Activated CD4-positive, alpha-beta T cell treated with anti-CD3 and anti-CD28 coated beads, Interleukin-2, amount 50 U/mL, for 48 hours (primary cell): ENCODE results near the gene FBXL2.
"Not testable (repeated sequence)": the region's sequence is repeated elsewhere in the genome, so short reads cannot be mapped to it uniquely, and the experiment has no call there.

Source experiments
- DNase-seq, 2 experiments: peaks; one replicate each; pipeline ENCODE4 v3.0.0-alpha.2; 2020

Gene FBXL2

GRCh38 chr3:33317963-33318709 lies 40.9 kb downstream of the FBXL2 start:
- no peak for DNase-seq

DNA sequence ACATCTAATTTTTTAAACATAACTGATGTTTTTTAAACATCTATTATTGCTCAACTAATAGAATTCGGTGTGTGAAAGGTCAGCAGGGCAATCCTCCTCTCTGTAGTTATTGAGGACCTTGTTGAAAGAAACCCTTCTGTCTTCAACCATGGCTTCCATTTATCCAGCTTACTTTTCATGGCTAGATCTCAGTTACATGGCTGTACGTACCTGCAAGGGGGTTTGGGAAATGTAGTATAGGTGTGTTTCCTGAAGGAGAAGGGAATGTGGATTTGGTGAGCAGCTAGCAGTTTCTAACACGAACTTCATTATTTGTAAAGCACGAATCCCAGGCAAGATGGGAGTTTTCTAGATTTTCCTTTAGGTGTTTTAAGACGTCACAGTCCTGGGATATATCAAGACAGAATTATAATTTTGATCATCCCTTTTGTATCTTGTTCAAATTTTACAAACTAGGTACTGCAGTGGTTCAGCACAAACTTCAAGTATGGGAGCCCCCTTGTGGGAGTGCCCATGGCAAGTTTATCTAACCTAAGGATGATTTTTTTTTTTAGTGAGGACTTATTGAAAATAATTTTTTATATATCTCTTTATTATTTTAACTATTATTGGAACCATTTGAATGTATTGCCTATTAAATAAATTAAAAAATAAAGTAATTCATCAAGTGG lies 41.6 kb downstream of the FBXL2 start:
- no peak for DNase-seq

- DNase-seq = no peak
These were observed 45.2 kb downstream of the FBXL2 start for GRCh38 chr3:33322412-33322811.

DNA sequence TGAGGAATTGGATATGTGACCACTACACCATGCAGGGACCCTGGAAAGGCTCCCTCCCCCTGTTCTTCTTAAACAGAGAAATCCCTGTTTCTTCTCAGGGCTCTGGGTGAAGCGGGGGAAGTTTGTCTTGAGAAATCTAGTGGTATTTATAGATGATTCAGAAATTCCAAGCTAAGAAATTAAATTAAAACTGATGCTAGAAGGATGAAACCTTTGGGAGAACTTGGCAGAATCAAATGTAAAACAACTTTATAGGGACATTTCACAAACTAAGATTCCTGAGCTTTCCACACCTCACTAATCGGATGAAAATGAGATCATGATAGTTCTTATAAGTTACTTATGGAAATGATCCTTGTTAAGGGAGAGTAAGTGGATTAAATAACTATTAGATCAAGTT lies 54.2 kb downstream of the FBXL2 start:
- no peak for DNase-seq

DNA sequence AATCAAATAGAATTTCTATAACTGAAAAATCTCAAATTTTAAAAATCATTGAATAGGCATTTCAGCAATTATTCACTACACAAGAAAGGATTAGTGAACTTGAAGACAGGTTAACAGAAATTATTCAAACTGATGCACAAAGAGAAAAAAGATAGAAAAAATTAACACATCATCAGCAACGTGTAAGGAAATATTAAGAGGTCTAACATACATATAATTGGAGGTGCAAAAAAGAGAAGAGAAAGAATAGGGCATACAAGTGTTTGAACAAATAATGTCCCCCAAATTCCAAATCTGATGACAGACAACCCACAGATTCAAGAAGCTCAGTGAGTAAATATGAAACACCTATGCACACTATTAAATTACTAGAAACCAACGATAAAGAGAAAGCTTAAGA lies 57.1 kb downstream of the FBXL2 start:
- DNase-seq = no peak

DNA sequence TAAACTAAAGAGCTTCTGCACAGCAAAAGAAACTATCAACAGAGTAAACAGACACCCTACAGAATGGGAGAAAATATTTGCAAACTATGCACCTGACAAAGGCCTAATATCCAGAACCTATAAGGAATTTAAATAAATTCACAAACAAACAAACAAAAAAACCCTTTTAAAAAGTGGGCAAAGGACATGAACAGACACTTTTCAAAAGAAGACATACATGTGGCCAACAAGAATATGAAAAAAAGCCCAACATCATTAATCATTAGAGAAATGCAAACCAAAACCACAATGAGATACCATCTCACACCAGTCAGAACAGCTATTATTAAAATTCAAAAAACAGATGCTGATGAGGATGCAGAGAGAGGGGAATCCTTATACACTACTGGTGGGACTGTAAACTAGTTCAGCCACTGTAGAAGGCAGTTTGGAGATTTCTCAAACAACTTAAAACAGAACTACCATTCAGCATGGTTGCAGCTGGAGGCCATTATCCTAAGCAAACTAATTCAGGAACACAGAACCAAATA lies 61.8 kb downstream of the FBXL2 start:
- DNase-seq = not testable (repeated sequence)

DNA sequence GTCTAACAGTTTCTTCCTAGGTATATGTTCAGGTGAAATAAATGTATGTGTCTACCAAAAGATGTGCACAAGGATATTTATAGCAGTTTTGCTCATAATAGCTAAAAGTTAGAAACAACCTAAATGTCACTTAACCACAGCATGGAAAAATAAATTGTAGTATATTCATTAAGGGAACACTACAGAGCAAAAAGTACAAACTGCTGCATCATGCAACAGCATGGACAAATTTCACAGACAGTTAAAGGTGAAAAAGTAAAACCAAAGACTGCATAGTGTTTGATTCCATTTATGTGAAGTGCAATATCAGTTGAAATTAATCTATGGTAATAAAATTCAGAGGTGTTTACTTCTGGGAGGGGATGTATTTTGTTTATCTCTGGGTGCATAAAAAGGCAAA lies 62.5 kb downstream of the FBXL2 start:
- DNase-seq = no peak

DNA sequence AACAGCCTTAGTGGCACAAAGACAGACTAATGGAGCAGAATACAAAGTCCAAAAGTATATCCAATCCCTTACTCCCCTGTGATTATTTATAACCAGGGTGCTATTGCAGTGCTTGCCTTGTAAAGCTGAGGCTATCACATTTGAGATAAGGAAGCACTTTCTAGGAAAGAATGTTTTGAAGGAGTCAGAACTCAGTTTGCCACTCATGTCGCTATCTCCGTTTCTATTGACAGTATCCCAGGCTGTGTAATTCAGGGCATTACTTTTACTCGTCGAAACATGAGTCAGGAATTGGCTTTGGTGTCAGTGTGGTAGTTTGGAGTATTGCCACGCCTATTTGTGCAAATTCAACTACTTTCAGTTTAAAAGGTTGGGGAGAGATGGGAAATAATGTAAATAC lies 78.4 kb downstream of the FBXL2 start:
- DNase-seq = no peak

DNA sequence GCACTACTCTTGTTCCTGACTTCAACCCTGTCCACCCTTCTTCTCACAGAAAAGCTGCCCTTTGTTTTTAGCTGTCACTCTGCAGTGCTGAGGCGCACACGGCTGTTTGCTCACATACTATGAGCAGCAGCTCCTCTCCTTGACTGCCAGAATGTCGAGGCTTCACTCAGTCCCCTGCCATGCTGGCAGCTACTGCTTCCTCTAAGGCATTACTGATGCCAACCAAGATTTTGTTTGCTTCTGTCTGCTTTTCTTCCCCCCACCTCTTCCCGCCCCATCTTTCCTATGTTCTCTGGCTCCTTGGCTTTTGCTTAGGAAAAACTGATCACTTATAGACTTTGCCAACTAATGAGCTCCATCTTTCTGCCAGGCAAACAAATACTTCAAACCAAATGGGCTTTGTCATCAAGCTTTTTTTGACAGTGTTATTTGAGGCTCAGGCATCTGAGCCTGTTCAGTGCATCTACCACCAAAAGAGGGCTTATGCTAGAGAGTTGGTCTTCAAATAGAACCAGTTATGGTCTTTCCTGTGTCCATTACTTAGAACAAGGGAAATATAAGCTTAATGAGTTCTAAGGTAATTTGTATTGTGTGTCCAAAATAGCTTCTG lies 81.0 kb downstream of the FBXL2 start:
- no peak for DNase-seq

DNA sequence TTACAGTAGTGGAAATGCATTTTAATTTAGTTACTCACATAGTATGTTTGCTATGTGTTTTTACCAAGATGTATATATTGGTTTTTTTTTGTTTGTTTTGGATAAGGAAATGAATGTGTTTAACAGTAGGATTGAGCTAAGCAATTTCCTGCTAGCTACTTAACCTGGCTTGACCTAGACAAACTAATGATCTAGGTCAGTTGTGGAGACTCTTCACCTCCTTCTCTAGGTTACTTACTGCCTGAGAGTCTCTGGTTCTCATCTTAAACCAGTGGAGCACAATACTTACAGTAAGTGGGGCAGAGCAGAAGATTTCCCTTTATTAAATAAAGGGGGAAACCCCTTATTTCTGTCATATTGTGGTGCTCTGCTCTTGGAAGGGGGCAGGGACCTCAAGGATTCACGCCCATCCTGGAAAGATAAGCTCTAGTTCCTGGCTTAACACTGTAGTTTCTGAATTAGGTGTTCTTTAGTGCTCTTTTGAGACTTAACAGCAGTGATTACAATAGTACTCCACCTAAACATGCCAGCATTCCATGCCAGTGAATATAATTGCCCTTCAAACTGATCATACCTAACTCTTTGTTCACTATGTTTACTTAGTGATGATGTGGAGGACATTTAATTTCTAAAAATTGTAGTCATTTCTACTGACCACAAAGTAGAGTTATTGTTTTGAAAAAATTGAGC lies 83.0 kb downstream of the FBXL2 start:
- no peak for DNase-seq

DNA sequence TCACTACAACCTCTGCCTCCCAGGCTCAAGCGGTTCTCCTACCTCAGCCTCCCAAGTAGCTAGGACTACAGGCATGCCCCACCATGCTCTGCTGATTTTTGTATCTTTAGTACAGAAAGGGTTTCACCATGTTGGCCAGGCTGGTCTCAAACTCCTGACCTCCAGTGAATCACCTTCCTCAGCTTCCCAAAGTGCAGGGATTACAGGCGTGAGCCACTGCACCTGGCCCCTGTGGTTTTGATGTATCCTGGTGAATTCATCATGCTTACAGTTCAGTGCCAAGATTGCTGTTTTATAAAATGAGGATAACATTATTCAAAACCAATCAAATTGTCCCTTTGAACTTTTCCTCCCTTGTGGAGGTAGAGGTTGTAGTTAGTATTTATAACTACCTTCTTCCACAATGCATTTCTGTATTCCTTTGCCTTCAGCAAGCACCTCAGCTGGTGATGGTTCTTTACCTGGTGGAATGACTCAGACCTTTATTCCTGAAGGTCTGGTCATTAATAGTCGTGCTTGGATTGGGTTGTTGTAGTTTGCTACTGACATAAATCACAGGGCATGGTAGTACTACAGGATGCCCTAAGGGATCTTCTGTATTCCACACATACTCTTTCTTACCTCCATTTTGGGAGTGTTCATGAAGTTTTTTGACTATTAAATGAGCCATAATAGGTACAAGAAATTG lies 86.0 kb downstream of the FBXL2 start:
- DNase-seq = no peak

DNA sequence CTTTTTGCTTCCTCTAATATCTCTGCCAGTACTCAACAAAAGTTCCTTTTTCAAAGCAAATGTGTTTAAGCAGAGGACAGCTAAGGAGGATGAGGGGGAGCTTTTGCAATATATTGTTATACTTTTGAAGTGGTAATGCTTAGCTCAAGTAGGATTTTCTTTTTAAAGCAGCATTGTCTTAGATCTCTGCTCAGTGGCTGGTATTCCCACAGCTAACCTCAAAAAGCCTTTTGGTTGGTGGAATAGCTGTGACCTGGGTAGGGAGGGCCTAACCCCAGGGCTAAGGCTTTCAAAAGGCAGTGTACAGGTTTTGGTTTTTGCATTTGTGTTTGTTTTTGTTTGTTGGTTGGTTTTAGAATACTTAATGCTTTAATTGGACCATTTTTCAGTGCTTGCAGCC lies 86.8 kb downstream of the FBXL2 start:
- no peak for DNase-seq

DNA sequence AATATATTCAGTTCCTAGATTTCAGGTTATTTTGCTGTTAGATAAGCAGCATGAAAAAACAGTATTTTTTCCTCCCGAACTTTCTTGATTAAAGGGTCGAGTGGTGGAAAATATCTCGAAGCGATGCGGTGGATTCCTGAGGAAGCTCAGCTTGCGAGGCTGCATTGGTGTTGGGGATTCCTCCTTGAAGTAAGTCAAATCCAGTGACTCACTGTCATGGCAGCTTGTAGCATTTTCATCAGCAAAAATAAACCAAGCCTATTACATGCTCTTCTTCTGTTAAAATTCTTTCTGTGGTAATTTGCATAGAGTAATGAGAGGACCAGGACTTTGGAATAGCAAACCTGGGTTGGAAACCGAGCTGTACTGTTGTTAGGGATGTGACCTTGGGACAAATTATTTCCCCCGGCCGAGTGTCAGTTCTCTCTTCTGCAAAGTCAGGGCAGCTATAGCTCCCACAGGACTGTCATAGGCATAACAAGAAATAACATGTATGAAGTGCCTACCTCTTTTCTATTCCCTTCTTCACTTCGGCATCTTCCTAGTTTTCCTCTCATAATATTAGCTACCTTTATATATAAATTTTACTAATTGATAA lies 87.4 kb downstream of the FBXL2 start:
- DNase-seq = no peak

GRCh38 chr3:33372218-33373081 lies 95.2 kb downstream of the FBXL2 start:
- DNase-seq = peak; percentile 51 to 54

DNA sequence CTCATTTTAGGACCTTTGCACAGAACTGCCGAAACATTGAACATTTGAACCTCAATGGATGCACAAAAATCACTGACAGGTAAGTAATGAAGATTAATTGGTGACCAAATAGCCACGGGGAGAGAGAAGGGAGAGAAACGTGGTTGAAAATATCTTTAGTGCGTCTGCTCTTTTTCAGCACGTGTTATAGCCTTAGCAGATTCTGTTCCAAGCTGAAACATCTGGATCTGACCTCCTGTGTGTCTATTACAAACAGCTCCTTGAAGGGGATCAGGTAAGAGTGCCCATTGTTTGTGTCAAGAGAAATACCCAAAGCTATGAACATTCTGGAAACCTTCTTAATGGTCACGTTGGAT lies 95.8 kb downstream of the FBXL2 start:
- no peak for DNase-seq

DNA sequence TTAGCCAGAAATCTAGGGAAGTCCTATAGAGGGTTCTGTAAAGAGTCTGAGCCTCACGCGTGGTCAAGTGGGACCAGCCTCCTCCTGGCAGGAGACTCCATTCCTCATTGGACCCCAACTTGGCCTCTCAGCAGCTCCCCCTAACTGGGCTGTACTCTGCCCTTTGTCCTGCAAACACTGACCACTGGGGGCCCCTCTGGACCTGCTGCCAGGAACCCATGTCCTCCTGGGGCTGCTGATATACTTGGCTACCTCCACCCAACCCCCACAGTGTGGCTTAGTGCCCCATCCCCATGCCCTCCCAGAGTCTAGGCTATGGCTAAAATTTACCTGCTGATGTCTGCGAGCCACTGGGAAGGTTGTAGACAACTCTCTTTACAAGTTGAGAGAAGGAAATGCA lies 100.2 kb downstream of the FBXL2 start:
- no peak for DNase-seq

DNA sequence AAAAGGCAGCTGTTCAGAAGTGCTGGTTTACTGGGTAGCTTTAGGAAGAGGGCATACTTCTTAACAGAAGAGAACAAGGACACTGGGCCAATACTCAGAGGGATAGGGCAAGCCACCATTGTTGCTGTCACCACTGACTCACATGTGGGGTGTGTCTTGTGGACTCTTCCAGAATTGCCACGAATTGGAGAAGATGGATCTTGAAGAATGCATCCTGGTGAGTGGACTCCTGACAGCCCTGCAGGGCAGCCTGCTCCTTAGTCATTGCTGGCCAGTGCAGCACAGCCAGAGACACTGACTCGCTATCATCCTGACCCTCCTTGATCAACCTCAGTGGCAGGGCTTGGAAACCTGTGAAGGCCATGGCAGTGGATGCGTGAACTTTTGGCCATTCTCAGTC lies 100.7 kb downstream of the FBXL2 start:
- DNase-seq = no peak

GRCh38 chr3:33380653-33381052 lies 103.4 kb downstream of the FBXL2 start:
- DNase-seq = no peak

- DNase-seq = no peak
These were observed 106.7 kb downstream of the FBXL2 start for GRCh38 chr3:33383951-33384350.

DNA sequence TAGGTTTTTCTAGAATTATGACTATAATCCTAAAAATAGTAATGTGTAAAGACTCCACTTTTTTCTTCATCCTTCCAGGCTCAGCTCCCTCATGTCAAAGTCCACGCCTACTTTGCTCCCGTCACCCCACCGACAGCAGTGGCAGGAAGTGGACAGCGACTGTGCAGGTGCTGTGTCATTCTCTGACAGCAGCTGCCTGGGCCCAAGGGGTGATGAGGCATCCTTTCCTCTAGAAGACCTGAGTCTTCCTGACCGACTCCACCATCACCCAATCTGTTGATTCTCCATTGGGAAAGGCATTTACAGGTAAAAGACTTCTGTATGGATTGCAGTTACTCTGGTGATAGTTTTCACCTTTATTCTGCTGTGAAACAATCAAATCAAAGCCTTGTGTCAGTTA lies 108.2 kb downstream of the FBXL2 start:
- DNase-seq = peak; percentile 44 to 61

- DNase-seq = no peak
These were observed 109.4 kb downstream of the FBXL2 start for GRCh38 chr3:33386631-33387030.
